ENCODE data around the gene PACSIN1. TPM values are rescaled to one million over a fixed set of nuclear protein-coding genes. Genes with fewer than 3 reads are reported as not detected.
A peak's percentile ranks its signal among the peaks of the same experiment; 100 is the strongest.

Gene PACSIN1, protein sequence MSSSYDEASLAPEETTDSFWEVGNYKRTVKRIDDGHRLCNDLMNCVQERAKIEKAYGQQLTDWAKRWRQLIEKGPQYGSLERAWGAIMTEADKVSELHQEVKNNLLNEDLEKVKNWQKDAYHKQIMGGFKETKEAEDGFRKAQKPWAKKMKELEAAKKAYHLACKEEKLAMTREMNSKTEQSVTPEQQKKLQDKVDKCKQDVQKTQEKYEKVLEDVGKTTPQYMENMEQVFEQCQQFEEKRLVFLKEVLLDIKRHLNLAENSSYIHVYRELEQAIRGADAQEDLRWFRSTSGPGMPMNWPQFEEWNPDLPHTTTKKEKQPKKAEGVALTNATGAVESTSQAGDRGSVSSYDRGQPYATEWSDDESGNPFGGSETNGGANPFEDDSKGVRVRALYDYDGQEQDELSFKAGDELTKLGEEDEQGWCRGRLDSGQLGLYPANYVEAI
- under 1 TPM in 1 of 4 donors, not detected in 3; 0.28 TPM for total RNA-seq

DNA sequence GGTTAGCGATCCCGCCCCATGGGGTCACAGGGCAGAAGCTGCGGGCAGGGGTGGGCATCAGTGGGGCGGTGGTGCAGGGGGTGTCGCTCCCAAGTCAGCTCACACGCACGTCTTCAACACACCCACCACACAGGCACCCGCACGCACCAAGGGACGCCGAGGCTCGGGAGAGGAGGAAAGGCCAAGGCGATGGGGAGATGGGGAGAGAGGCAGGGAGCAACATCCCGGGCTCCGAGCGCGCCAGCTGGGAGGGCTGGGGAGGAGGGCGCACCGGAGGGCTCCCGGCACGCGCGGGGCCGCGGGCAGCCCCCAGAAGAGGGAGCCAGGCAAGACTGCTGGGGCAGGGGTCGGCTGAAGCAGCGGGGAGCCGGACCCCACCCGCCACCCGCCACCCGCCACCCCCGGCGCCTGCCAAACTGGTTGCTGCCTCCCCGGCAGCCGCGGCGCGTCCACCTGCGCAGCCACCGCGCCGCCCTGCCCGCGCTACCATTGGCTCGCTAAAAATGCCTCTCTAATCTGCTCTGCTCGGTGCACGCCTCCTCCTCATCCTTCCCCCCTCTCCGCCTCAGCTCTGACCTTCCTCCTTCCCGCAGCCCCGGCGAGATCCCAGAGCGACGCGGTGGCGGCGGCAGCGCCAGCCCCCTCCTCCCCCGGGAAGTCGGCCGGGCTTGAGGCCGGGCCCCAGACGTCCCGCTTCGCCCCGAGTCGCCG is at the start of gene PACSIN1:
Gene PACSIN1, plus strand, starts transcription at position 546 of the 711 bp plus-strand sequence. CDS start 60,230 bp downstream, outside the sequence.
- H3K27ac ChIP-seq: no peak within 1 kb of the TSS
- H3K27me3 ChIP-seq: no peaks in the 10 kb centered on the region
- TF ChIP-seq POLR2A (IDR thresholded peaks at IDR 0.05): no peak
- TF ChIP-seq, protein P1, sequence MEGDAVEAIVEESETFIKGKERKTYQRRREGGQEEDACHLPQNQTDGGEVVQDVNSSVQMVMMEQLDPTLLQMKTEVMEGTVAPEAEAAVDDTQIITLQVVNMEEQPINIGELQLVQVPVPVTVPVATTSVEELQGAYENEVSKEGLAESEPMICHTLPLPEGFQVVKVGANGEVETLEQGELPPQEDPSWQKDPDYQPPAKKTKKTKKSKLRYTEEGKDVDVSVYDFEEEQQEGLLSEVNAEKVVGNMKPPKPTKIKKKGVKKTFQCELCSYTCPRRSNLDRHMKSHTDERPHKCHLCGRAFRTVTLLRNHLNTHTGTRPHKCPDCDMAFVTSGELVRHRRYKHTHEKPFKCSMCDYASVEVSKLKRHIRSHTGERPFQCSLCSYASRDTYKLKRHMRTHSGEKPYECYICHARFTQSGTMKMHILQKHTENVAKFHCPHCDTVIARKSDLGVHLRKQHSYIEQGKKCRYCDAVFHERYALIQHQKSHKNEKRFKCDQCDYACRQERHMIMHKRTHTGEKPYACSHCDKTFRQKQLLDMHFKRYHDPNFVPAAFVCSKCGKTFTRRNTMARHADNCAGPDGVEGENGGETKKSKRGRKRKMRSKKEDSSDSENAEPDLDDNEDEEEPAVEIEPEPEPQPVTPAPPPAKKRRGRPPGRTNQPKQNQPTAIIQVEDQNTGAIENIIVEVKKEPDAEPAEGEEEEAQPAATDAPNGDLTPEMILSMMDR (IDR thresholded peaks at IDR 0.05): no peak
- H3K9me3 ChIP-seq: no peaks in the 10 kb centered on the region
- H3K36me3 ChIP-seq: no peaks in the 10 kb centered on the region
- DNase-seq: no peak
- H3K4me3 ChIP-seq: peak within 1 kb of the TSS in 1 of 2 donors; percentile 12
- peaks cover 0 to 8% of the 10 kb centered on the region in 2 donors for H3K4me1 ChIP-seq
- intact Hi-C loops (cut with DNase I; ENCODE audit: low total_unique reads): no loop called here

DNA sequence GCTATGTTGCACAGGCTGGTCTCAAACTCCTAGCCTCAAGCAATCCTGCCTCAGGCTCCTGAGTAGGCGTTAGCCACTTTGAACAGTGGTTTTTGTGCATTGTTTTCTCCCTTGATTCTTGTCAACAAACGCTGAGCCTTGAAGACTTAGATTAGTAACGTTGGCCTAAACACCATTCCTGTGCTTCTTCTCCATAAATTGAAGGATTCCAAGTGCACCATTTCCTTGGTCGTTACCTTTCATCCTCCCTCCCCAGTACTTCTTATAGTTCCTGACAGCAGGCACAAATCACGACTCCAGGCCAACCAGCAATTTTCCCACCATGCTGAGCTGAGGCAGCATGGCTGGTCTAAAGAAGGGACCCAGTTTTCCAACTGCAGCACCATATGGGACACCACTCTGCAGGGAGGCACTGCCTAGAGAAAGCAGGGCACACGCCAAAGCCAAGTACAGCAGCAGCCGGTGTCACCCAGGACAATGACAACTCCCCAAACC is 49.0 kb upstream of the PACSIN1 start:
- no peak for TF ChIP-seq POLR2A (IDR thresholded peaks at IDR 0.05)
- intact Hi-C loops (cut with DNase I; ENCODE audit: low total_unique reads): loop anchor here (5.0 kb wide), 2 partner anchors 170 to 220 kb away; partner anchors contain the start of gene SMIM29
- DNase-seq: no peak
- Histone ChIP-seq H3K9me3 (no peaks in the 10 kb centered on the region), H3K27ac (no peak overlapping the region), H3K4me1 (peaks cover 0 to 6% of the 10 kb centered on the region in 2 donors), H3K27me3 (no peaks in the 10 kb centered on the region), H3K4me3 (no peak overlapping the region), H3K36me3 (no peaks in the 10 kb centered on the region)

DNA sequence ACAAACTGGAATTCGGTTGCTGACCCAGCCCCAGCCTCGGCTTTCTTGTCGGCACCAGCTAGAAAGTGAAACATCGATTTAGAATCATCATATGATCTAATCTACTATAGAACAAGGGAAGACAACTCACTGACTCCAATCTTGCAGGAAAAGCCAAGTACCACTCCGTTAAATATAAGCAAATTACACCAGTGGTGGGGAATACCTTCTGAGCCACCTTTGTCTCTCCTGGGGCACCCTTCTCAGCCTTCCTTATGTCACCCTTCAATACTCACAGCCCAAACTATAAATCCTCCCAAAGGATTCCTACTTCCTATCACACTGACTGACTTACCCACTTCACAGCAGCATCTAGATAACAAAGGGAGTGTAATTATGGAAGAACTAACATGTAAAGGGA is 47.5 kb upstream of the PACSIN1 start:
- intact Hi-C loops (cut with DNase I; ENCODE audit: low total_unique reads): loop anchor here (5.0 kb wide), 2 partner anchors 171 to 221 kb away; partner anchors contain the start of gene SMIM29
- TF ChIP-seq POLR2A (IDR thresholded peaks at IDR 0.05): no peak
- TF ChIP-seq, protein P1 (IDR thresholded peaks at IDR 0.05): no peak
- Histone ChIP-seq H3K36me3 (no peaks in the 10 kb centered on the region), H3K9me3 (no peaks in the 10 kb centered on the region), H3K4me1 (peaks cover 0 to 6% of the 10 kb centered on the region in 2 donors), H3K4me3 (no peak overlapping the region), H3K27ac (no peak overlapping the region), H3K27me3 (no peaks in the 10 kb centered on the region)
- DNase-seq: no peak

DNA sequence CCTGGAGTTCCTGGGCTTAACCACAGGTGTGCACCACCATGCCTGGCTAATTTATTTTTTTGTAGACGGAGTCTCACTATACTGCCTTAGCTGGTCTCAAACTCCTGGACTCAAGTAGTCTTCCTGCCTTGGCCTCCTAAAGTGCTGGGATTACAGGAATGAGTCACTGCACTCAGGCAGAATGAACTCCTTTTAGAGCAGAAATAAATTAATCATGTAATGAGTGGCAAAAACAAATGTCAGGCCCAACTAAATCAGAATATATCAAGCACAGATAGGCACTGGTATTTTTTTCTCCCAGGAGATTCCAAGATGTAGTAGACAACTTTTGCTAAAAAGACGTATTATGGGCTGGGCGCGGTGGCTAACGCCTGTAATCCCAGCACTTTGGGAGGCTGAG is 42.6 kb upstream of the PACSIN1 start:
- Histone ChIP-seq H3K4me1 (peaks cover 0 to 5% of the 10 kb centered on the region in 2 donors), H3K36me3 (no peaks in the 10 kb centered on the region), H3K27ac (no peak overlapping the region), H3K27me3 (no peaks in the 10 kb centered on the region), H3K9me3 (no peaks in the 10 kb centered on the region), H3K4me3 (no peak overlapping the region)
- DNase-seq: no peak
- TF ChIP-seq POLR2A (IDR thresholded peaks at IDR 0.05): no peak
- TF ChIP-seq, protein P1 (IDR thresholded peaks at IDR 0.05): no peak
- intact Hi-C loops (cut with DNase I; ENCODE audit: low total_unique reads): no loop called here

DNA sequence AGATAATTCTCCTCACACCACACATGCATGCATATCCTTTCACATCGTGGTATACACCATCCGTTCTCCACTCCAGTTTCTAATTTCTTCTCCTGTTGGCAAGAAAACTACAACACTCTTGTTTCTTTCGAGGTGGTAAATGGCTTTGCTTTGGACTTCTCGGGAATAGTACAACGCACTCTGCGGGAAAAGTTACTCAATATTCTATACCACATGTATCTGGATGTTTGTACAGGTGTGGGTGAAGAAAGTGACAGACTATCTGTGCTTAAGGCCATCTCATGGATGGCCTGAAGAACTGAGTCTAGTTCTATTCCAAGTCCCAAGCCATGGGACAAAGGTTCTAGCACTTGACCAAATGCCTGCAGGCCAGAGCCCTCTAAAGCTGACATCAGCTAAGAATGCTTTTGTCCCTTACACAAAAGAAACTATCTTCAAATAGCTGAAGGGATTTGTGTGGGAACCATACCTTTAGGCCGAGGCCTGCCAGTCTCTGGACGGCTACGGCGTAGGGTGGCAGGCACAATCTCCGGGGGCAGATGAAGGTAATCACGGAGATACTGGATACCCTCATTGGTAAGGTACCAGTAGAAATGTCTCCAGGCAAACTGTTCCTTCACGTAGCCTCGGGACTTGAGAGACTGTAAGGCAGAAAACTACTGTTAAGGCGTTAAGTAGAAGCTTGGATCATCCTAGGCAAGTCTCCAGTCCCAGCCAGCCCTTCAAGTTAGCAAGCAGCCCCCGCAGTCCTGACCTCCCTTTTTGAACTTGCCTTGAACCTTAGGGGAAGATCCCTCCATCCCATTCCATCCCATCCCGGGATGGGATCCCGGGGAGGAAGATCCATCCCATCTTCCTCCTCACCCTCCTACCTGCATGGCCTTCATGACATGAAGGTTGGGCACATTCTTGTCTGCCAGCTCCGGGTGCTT is 41.4 kb upstream of the PACSIN1 start:
- H3K27me3 ChIP-seq: no peaks in the 10 kb centered on the region
- H3K4me1 ChIP-seq: peaks cover 0 to 5% of the 10 kb centered on the region in 2 donors
- DNase-seq: no peak
- intact Hi-C loops (cut with DNase I; ENCODE audit: low total_unique reads): no loop called here
- TF ChIP-seq, protein P1 (IDR thresholded peaks at IDR 0.05): no peak
- no peak for TF ChIP-seq POLR2A (IDR thresholded peaks at IDR 0.05)
- peak overlapping the region; percentile 55 to 74 for H3K4me3 ChIP-seq
- peak overlapping the region; percentile 85 to 91 for H3K27ac ChIP-seq
- no peaks in the 10 kb centered on the region for H3K9me3 ChIP-seq
- no peaks in the 10 kb centered on the region for H3K36me3 ChIP-seq
